Hematopoietic multipotent progenitor cell (in vitro differentiated cells): ENCODE results near the gene EZH1. TPM values are rescaled to one million over a fixed set of nuclear protein-coding genes. Genes with fewer than 3 reads are reported as not detected.
A peak's percentile ranks its signal among the peaks of the same experiment; 100 is the strongest.
"Not testable (repeated sequence)": the region's sequence is repeated elsewhere in the genome, so short reads cannot be mapped to it uniquely, and the experiment has no call there.

Experiments used
- DNase-seq, 3 donors: peaks; one replicate each; pipeline ENCODE4 v3.0.0-alpha.2; 2011 to 2015; ENCODE audit warnings: low read depth in 2 of 3, low spot score in 2 of 3
- total RNA-seq: library from RNA; depleted of rRNA; stranded (reverse); fragments of >200 nt; gene quantifications from one replicate; pipeline ENCODE4 v1.2.3, GENCODE V29; 2012

The EZH1 gene
- total RNA-seq, 1 donor: 35.8 TPM

GRCh38 chr17:42673266-42673884 lies 71.5 kb downstream of the EZH1 start:
- no peak for DNase-seq

GRCh38 chr17:42672038-42672437 lies 72.8 kb downstream of the EZH1 start:
- no peak for DNase-seq

DNA sequence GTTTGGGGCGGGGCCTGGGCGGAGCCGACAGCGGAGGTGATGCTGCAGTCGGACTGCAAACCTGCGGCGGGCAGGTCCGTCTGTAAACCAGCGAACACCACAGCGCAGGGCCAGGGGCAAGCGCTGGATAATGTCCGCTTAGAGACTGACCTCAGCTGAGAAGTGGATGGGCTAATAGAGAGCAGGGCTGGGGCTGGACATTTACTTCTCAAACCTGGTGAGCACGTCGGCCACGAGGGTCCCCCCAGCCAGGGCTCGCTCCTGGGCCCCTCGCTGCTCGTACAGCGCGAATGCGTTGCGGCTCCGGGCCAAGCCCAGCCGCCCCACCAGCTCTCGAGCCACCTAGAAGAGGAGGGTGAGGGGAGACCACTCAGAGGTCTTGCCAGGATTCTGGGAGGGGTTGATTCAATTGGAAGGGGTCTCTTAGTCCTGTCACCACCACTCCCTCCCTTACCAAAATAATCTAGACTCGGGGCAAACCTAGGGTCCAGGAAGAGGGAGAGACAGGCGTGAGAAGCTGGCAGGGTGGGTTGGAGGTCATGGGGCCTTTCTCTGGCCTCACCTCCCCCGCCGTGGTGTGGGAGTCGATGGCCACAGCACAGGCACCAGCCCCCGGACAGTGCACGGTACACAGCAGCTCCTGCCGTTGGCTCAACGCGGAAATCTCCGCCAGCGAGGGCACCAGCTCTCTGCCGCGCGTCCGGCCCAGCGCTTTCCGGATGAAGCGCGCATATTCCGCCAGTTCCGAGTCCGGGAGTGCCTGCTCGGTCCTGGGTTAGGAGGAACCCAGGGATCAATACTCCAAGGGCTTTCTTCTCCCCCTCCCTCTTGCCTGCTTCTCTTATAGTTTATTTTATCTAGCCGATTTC lies 73.8 kb downstream of the EZH1 start:
- DNase-seq: no peak

DNA sequence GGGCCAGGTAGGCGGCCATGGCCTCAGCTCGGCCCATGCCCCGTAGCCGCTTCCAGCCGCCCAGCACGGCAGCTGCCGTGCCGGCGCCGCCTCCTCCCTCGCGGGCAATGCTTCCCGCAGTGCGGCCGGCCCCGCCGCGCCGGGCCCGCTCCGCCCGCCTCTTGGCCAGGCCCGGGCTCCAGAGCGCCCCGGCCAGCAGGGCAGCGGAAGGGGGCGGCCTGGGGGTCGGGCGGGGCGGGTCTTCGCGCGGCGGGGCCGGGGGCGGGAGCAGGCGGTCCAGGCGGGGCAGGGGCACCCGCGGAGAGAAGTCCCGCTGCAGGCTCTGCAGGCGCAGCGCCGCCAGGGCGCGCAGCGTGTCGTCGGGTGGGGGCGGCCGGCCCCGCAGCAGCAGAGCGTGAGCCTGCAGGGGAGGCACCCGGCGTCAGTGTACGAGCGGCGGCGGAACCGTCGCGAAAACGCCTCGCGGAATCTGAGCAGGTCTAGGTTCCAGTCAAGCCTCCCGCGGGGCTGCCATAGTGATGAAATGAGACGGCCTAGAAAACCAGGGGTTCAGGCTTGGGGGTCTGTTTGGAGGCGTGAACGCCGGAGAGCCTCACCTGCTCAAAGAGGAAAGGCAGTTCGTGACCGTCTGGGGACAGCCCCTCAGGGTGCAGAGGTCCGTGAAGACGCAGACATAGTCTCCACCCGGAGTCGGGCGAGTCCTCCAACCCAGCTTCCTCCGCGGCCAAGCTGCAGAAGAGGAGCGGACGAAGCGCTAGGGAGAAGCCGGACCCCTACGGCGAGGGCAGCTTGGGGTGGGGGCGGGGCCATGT lies 74.7 kb downstream of the EZH1 start:
- DNase-seq: peak in 2 of 3 donors; percentile 41 to 53

- DNase-seq: no peak
These were observed 75.2 kb downstream of the EZH1 start for GRCh38 chr17:42669705-42669976.

DNA sequence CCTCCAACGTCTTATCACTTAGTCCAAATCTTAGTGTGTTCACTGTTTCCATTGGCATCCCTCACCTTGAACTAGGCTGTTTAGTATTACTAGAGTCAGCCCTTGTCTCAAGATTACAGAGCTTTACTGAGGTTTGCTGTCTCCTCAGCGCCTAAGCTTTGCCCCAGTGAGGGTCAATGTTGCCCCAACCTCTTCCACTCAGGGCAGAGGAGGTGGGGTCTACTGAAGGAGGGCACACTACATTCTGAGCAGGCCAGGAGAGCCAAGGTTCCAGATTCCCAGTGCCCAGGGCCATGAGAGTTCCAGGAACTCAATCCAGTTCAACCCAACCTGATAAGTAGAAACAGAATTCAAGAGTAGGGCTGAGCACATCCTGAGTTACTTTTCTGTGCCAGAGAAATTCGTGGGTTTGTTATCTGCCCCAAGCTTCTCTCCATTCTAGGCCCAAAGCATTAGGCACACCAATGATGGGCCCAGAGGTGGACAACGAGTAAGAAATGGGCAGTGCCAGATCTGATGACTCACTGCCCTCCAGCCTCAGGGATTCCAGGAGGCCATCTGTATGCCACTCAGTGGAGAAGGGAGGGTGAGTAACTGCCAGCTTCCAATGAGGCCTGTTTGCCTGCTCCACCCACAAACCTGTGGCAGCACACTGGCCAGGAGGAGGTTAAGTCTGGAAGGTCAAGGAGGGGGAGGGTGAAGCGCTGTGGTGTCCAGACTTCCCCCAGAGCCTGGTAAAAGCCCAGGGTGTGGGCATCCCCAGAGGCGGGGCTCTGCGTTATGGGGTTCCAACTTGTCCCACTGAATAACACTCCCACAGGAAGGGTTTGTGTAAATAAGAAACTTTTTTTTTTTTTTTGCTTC lies 77.5 kb downstream of the EZH1 start:
- no peak for DNase-seq

DNA sequence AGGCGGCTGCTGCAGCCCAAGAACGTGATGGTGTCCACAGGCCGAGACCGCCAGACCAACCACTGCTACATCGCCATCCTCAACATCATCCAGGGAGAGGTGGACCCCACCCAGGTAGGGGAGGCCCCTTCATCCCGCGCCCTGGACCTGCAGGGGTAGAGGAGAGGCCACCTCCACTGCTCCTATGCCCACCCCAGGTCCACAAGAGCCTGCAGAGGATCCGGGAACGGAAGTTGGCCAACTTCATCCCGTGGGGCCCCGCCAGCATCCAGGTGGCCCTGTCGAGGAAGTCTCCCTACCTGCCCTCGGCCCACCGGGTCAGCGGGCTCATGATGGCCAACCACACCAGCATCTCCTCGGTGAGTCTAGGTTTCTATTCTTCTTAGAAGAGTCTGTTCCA lies 78.7 kb downstream of the EZH1 start:
- not testable (repeated sequence) for DNase-seq

DNA sequence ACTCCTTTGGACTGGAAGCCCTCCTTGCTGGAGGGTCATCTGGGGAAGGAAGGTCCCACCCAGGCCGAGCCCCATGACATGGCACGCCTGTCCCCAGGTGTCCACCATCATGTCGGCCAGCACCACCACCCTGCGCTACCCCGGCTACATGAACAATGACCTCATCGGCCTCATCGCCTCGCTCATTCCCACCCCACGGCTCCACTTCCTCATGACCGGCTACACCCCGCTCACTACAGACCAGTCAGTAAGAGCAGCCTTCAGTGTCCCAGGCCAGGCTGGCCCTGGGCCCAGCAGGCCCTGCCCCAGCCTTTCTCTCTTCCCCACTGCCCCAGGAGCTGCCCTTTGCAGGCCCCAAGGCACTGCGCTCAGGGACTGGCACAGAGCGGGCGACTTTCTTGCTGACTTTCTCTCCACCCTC lies 79.2 kb downstream of the EZH1 start:
- DNase-seq: no peak

GRCh38 chr17:42660692-42661345 lies 84.0 kb downstream of the EZH1 start:
- no peak for DNase-seq

DNA sequence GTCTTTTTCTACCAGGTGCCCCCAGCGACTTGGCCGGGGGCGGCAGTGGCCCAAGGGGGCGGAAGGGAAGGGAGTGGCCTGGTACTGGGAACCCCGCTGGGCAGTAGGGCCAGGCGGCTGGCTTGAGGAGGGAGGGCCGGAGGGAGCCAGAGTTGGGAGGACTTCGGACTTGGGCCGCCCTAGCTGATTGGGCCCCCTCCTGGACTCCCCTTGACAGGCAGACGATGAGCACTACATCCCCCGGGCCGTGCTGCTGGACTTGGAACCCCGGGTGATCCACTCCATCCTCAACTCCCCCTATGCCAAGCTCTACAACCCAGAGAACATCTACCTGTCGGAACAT lies 84.9 kb downstream of the EZH1 start:
- DNase-seq: not testable (repeated sequence)

DNA sequence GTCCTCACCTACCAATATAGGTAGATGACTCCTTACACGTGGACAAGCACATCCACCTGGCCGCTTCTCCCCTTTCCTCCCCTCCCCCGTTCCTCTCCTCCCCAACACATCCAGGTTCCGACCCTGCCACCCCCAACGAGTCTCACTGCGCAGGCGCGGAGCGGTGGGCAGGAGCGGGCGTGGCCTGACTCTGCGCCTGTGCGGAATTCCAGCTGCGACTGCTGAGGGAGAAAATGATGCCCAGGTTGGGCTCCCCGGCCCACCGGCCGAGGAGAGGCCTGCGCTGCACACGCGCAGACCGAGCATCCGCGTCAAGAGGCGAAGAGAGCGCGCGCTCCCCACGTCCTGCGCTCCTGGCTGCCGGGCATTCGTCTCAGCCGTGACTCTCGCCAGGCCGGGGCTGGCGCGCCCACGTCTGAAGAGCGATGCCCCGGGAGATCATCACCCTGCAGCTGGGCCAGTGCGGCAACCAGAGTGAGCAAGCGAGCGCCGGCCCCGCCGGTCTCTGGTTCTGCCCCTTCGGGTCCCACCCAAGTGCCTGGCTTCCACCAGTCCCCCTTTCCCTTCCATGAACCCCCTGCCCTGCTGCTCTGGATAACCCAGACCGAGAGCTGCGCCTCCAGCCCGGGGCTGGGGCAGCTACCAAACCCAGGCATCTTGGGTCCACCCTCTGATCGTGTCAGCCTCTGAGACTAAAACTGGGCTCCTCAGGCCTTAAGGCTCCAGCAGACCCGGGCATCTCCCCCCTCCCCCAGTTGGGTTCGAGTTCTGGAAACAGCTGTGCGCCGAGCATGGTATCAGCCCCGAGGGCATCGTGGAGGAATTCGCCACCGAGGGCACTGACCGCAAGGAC lies 85.5 kb downstream of the EZH1 start, which contains the start of gene TUBG2:
Gene TUBG2, plus strand, starts transcription at position 206 of the 853 bp plus-strand sequence. Its CDS starts 220 bp downstream, at position 426.
- DNase-seq: peak in 2 of 3 donors; percentile 67 to 73

- DNase-seq: no peak
These were observed 86.8 kb downstream of the EZH1 start for GRCh38 chr17:42657824-42658588.

- no peak for DNase-seq
These were observed 89.3 kb downstream of the EZH1 start for GRCh38 chr17:42655528-42655927.

DNA sequence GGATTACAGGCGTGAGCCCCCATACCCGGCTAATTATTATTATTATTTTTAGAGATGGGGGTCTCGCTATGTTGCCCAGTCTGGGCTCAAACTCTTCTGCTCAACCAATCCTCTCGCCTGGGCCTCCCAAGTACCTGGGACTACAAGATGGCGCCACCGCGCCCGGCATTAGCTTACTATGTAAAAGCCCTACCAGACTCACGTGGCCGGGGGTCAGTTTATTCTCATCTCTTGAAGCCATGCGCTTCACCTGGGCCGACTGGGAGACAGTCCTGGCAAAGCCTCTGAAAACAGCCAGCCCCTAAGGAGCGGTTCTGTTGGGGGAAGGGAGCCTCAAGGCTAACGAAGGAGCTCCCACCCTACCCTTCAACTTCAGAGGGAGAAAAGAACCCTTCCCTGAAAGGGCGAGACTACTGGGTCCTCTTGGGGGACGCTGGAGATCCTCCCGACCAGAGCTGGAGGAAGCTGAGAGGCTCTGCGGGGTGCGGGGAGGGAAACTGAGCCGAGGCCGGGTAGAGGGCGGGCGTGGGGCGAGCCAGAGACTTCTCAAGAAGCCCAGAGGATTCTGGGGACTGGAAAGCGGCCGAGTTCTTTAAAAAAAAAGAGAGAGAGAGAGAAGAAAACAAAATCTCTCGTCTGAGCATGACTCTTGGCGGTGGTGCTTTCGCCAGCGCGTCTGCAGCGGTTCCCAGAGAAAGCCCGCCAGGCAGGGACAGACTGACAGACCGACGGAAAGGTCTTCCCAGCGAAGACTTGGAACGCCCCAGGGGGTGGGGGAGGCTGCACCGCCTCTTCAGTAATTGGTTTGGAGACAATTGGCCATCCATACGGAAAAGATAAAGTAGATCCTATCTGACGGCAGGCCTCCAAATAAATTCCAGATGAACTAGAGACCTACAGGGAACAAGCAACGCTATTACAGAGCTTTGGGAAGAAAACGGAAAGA lies 91.4 kb downstream of the EZH1 start:
- DNase-seq: no peak

DNA sequence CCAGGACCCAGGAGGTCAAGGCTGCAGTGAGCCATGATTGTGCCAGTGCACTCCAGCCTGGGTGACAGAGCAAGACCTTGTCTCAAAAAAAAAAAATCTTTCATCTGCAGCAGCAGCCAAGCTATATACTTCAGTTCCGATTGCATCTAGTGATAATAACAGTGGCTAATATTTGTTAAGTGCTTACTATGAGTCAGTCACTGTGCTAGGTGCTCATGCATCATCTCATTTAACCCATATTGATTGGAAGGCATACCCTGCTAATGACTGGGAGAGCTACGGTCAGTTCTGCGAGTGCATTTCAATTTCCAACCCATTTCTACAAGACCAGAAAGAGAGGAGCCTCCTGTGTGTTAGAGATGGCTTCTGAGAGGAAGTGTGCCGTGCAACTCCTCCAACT lies 93.4 kb downstream of the EZH1 start:
- DNase-seq: no peak
